GM23248 (cell line): Measurements from ENCODE around the gene STARD7. TPM values are rescaled to one million over a fixed set of nuclear protein-coding genes. Genes with fewer than 3 reads are reported as not detected.
"Not testable (repeated sequence)": the region's sequence is repeated elsewhere in the genome, so short reads cannot be mapped to it uniquely, and the experiment has no call there.

ENCODE experiments used
- DNase-seq: peaks from one replicate; pipeline ENCODE4 v3.0.0-alpha.2; 2015
- H2AFZ ChIP-seq: fragments of 200-600 bp; sonication (generic); 2 replicates; pipeline ENCODE4 v1.6.1; 2016; ENCODE audit warnings: antibody characterized with exemption
- H3F3A ChIP-seq: fragments of 200-600 bp; sonication (generic); 2 replicates; pipeline ENCODE4 v1.6.1; 2016; ENCODE audit warnings: mild to moderate bottlenecking, antibody characterized with exemption, mixed run types; ENCODE audit not compliant: insufficient read depth
- H3K27ac ChIP-seq: fragments of 200-600 bp; sonication (generic); 2 replicates; pipeline ENCODE4 v1.5.1; 2016; ENCODE audit warnings: mild to moderate bottlenecking
- H3K27me3 ChIP-seq: fragments of 200-600 bp; sonication (generic); replicated peaks from 2 replicates; pipeline ENCODE4 v1.6.1; 2016; ENCODE audit warnings: mild to moderate bottlenecking; ENCODE audit not compliant: insufficient read depth
- H3K36me3 ChIP-seq: fragments of 200-600 bp; sonication (generic); 2 replicates; pipeline ENCODE4 v1.6.1; 2016; ENCODE audit warnings: low read depth, mild to moderate bottlenecking
- H3K4me1 ChIP-seq: fragments of 200-600 bp; sonication (generic); 2 replicates; pipeline ENCODE4 v1.6.1; 2016; ENCODE audit warnings: mild to moderate bottlenecking; ENCODE audit not compliant: insufficient read depth
- H3K4me2 ChIP-seq: fragments of 200-600 bp; sonication (generic); one replicate; pipeline ENCODE4 v1.6.1; 2016; ENCODE audit warnings: mild to moderate bottlenecking; ENCODE audit not compliant: unreplicated experiment
- H3K4me3 ChIP-seq: fragments of 200-600 bp; sonication (generic); 2 replicates; pipeline ENCODE4 v1.5.1; 2016; ENCODE audit warnings: mild to moderate bottlenecking
- H3K79me2 ChIP-seq: fragments of 200-600 bp; sonication (generic); 2 replicates; pipeline ENCODE4 v1.6.1; 2016; ENCODE audit warnings: mild to moderate bottlenecking; ENCODE audit not compliant: insufficient read depth
- H3K9ac ChIP-seq: fragments of 200-600 bp; sonication (generic); 2 replicates; pipeline ENCODE4 v1.6.1; 2016; ENCODE audit warnings: mild to moderate bottlenecking
- H3K9me2 ChIP-seq: fragments of 200-600 bp; sonication (generic); 2 replicates; pipeline ENCODE4 v1.6.1; 2016; ENCODE audit warnings: mixed run types, mild to moderate bottlenecking, moderate library complexity; ENCODE audit not compliant: insufficient read depth
- H3K9me3 ChIP-seq: fragments of 200-600 bp; sonication (generic); one replicate; pipeline ENCODE4 v1.6.1; 2017; ENCODE audit warnings: low read depth
- H4K20me1 ChIP-seq: fragments of 200-600 bp; sonication (generic); 2 replicates; pipeline ENCODE4 v1.6.0; 2016; ENCODE audit not compliant: insufficient read depth
- EZH2 ChIP-seq: fragments of 200-600 bp; sonication (generic); IDR thresholded peaks from 2 replicates; pipeline ENCODE4 v1.6.1; 2018; ENCODE audit warnings: antibody characterized with exemption, mild to moderate bottlenecking; ENCODE audit not compliant: insufficient read depth, poor library complexity, severe bottlenecking
- EZH2phosphoT487 ChIP-seq: fragments of 200-600 bp; sonication (generic); IDR thresholded peaks from 2 replicates; pipeline ENCODE4 v1.6.1; 2018; ENCODE audit warnings: antibody characterized with exemption, moderate library complexity, mild to moderate bottlenecking, low read depth; ENCODE audit not compliant: insufficient read depth
- WGBS, 2 experiments: methylation state at CpG; one replicate each; pipeline ENCODE4 v1.1.6; 2015 to 2017; ENCODE audit warnings: low lambda C conversion rate in 2 of 2, low coverage in 1 of 2; ENCODE audit errors: missing lambda C conversion rate in 2 of 2; 5-methylcytosine and 5-hydroxymethylcytosine counted together
- in situ Hi-C: fragments of 300-500 bp; cut with MboI; formaldehyde crosslinking; loops from 2 replicates; pipeline ENCODE4 v1.15.0; 2020
- polyA plus RNA-seq: library from polyadenylated mRNA; unstranded; fragments of >200 nt; fragmentation: Nextera tagmentation; extraction: Ambion mirVana; gene quantifications from 2 replicates; pipeline ENCODE4 v1.2.1, GENCODE V29; 2016
- total RNA-seq: library from RNA; depleted of rRNA; stranded (reverse); fragments of >200 nt; shearing (Covaris generic); gene quantifications from 2 replicates; pipeline ENCODE4 v1.2.3, GENCODE V29; 2014

Gene STARD7
- total and polyA plus RNA-seq, 2 experiments from 2014 or later, result 93.3 to 120 TPM

DNA sequence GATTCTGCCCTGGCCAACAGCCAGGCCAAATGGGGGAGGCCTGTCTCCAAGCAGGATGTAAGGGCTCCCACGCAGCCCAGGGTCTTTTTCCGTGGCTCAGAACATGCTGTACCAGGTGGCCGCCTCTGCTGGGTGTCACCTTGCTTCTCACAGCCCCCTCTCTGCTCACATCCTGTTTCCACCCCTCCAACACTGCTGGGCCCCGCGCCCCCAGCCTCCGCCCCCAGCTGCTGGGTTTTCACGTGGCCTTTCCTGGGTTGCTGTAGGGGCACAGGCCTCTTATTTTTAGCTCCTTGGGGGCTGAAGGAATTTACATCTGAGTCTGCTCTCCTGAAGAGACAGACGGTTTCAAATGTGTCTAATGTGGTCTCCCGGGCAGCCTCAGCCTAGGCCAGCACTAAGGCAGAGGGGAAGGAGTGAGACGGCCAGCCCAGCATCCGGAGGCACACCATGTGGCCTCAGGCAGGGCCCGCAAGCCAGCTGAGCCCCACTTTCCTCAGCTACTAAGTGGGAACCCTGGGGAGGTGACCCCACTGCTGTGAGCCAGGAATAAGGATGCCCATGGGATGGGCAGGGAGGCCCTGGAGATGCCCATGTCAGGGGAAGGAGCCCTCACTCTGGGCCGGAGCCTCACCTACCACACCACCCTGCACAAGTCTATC, 44.7 kb downstream of the STARD7 start:
- no peak overlapping the region for H3K4me2 ChIP-seq
- TF ChIP-seq EZH2 (no peak), EZH2phosphoT487 (no peak)
- no peaks in the 10 kb centered on the region for H3K27me3 ChIP-seq
- no peaks in the 10 kb centered on the region for H3K36me3 ChIP-seq
- peaks cover 9% of the 10 kb centered on the region; the same call in 1 of the 2 replicates for H3K4me1 ChIP-seq
- in situ Hi-C loops, result no loop called here
- no peak overlapping the region for H3K4me3 ChIP-seq
- no peaks in the 10 kb centered on the region for H4K20me1 ChIP-seq
- H3K9ac ChIP-seq, result no peak overlapping the region
- H3F3A ChIP-seq, result peaks cover 9% of the 10 kb centered on the region
- no peak overlapping the region for H3K27ac ChIP-seq
- H3K9me2 ChIP-seq, result no peaks in the 10 kb centered on the region
- H2AFZ ChIP-seq, result no peak overlapping the region
- WGBS, 2 experiments, result 72 to 75% methylated on average over 13 of the region's 13 CpGs
- no peaks in the 10 kb centered on the region for H3K9me3 ChIP-seq
- DNase-seq, result no peak
- no peaks in the 10 kb centered on the region for H3K79me2 ChIP-seq

DNA sequence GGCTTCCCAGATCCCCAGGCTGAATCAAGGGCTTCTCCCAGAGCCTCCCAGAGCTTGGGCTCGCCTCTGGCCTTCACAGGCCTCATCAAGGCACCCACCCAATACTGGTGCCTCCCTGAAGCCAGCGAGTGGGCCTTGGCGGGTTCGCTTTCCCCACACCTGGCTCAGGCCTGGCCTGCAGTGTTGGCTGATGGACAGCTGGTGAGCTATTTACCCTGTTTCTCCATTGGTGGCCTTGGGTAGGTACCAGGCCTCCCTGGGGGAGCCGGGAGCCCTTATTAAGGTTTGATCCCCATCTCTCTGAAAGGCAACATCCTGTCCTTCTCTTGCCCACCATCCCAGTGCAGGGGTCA, 45.2 kb downstream of the STARD7 start:
- in situ Hi-C loops, result no loop called here
- Histone ChIP-seq H3K4me1 (peaks cover 4% of the 10 kb centered on the region; the same call in 1 of the 2 replicates), H3K4me3 (no peak overlapping the region), H3K9me3 (no peaks in the 10 kb centered on the region), H3K79me2 (no peaks in the 10 kb centered on the region), H3K9me2 (no peaks in the 10 kb centered on the region), H3K9ac (no peak overlapping the region), H4K20me1 (no peaks in the 10 kb centered on the region), H2AFZ (no peak overlapping the region), H3K27me3 (no peaks in the 10 kb centered on the region), H3F3A (peaks cover 3% of the 10 kb centered on the region), H3K27ac (no peak overlapping the region), H3K36me3 (no peaks in the 10 kb centered on the region), H3K4me2 (no peak overlapping the region)
- no peak for TF ChIP-seq EZH2
- no peak for TF ChIP-seq EZH2phosphoT487
- DNase-seq, result no peak
- 81 to 91% methylated on average over 4 to 5 of the region's 5 CpGs for WGBS, 2 experiments

DNA sequence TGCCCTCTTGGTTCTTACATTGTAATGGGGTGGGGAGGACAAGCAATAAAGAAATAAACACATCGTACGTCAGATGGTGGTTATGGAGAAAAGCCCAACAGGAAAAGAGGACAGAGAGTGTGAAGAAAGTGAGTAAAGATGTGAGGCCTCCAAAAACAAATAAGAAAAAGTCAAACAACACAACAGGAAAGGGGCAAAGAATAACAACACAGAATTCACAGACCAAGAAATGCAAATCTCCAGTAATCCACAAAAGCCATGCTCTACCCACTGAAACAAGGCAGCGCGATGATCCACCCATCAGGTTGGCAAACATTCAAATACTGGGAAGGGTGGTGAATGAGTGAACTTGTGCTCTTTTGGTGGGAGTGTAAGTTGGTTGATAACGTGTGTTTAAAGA, 46.7 kb downstream of the STARD7 start:
- Histone ChIP-seq H3K27me3 (no peaks in the 10 kb centered on the region), H3K4me2 (no peak overlapping the region), H3K79me2 (no peaks in the 10 kb centered on the region), H2AFZ (no peak overlapping the region), H3K9me2 (no peaks in the 10 kb centered on the region), H3K36me3 (no peaks in the 10 kb centered on the region), H3K9ac (no peak overlapping the region), H3K9me3 (no peaks in the 10 kb centered on the region), H3K27ac (no peak overlapping the region), H3K4me3 (no peak overlapping the region), H3K4me1 (peaks cover 7% of the 10 kb centered on the region; the same call in 1 of the 2 replicates), H4K20me1 (no peaks in the 10 kb centered on the region), H3F3A (no peaks in the 10 kb centered on the region)
- no peak for DNase-seq
- 76 to 79% methylated on average over 5 of the region's 5 CpGs for whole genome bisulfite sequencing, 2 experiments
- TF ChIP-seq EZH2phosphoT487, result no peak
- TF ChIP-seq EZH2, result no peak
- in situ Hi-C loops, result no loop called here

DNA sequence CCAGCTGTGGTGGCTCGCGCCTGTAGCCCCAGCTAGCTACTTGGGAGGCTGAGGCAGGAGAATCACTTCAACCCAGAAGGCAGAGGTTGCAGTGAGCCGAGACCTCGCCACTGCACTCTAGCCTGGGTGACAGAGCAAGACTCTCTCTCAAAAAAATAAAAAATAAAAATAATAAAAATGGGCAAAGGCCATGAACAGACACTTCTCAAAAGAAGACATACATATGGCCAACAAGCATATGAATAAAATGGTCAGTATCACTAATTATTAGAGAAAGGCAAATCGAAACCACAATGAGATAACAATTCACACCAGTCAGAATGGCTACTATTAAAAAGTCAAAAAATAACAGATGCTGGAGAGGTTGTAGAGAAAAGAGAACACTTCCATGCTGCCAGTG, 48.3 kb downstream of the STARD7 start:
- H4K20me1 ChIP-seq, H3K9me3 ChIP-seq, H3K4me1 ChIP-seq, H3K9ac ChIP-seq, H3K27me3 ChIP-seq, H3K9me2 ChIP-seq, in situ Hi-C loops, H3K4me3 ChIP-seq, H3K36me3 ChIP-seq, H2AFZ ChIP-seq, H3K27ac ChIP-seq, DNase-seq, H3F3A ChIP-seq, H3K4me2 ChIP-seq, H3K79me2 ChIP-seq: not testable (repeated sequence)
- 88 to 96% methylated on average over 5 of the region's 5 CpGs for WGBS, 2 experiments

DNA sequence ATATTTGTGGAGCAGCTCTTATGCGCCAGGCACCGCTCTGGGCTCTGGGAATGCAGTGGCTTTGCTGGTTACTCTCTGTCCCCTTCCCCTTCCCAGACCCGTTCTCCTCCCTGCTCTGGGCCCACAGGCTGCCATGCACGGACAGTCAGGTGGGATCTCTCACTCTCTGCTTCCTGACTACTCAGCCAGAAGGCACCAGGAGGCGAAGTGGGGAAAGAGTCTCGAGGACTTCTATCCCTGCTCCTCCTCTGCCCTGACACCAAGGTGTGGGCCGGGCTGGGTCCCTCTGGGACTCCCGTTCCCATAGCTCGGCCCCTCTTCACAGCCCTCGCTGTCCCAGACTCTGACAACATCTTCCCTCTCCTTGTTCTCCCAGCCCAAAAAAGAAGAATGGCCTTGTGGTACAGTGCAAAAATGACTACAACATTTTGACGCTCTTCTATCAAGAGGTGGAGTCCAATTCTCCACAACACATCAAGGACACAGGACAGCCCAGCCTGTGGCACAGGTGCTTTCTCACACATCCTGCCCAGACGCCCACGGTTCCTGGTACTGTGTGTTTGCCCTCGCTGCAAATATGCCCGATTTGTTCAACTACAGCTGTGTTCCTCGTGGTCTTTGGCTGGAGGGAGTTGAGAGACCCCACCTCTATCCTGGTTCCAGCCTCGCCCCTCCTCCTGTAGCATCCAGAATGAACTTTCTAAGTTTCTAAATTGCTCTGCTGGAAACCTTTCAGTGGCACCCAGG, 49.4 kb downstream of the STARD7 start:
- Histone ChIP-seq H4K20me1 (no peaks in the 10 kb centered on the region), H3K9ac (no peak overlapping the region), H3K36me3 (no peaks in the 10 kb centered on the region), H3K27ac (no peak overlapping the region), H3K4me3 (no peak overlapping the region), H3K9me3 (no peaks in the 10 kb centered on the region), H3K27me3 (no peaks in the 10 kb centered on the region), H3K4me1 (peaks cover 7% of the 10 kb centered on the region; the same call in 1 of the 2 replicates), H2AFZ (no peak overlapping the region), H3K79me2 (no peaks in the 10 kb centered on the region), H3K4me2 (no peak overlapping the region), H3K9me2 (no peaks in the 10 kb centered on the region), H3F3A (no peaks in the 10 kb centered on the region)
- WGBS, 2 experiments, result 70 to 73% methylated on average over 16 to 17 of the region's 17 CpGs
- DNase-seq, result no peak
- in situ Hi-C loops, result no loop called here
- TF ChIP-seq EZH2 (no peak), EZH2phosphoT487 (no peak)
